Sigmoid colon (tissue), 7 donors: ENCODE data around the gene ANGEL2. TPM values are rescaled to one million over a fixed set of nuclear protein-coding genes. Genes with fewer than 3 reads are reported as not detected.
"Not testable (repeated sequence)": the region's sequence is repeated elsewhere in the genome, so short reads cannot be mapped to it uniquely, and the experiment has no call there.

Source experiments
- DNase-seq: peaks from one replicate; pipeline ENCODE4 v3.0.0-alpha.2; 2019
- H3K27ac ChIP-seq, 4 donors: fragments of 200-600 bp; sonication (generic); one replicate each; pipeline ENCODE4 v1.5.1; 2016 to 2019; ENCODE audit warnings: mild to moderate bottlenecking in 1 of 4
- H3K27me3 ChIP-seq, 3 donors: fragments of 200-600 bp; sonication (generic); one replicate each; pipeline ENCODE4 v1.5.1; 2019; ENCODE audit warnings: mild to moderate bottlenecking in 1 of 3
- H3K36me3 ChIP-seq, 4 donors: fragments of 200-600 bp; sonication (generic); one replicate each; pipeline ENCODE4 v1.5.1; 2016 to 2019
- H3K4me1 ChIP-seq, 4 donors: fragments of 200-600 bp; sonication (generic); one replicate each; pipeline ENCODE4 v1.5.1; 2017 to 2019
- H3K4me3 ChIP-seq, 4 donors: fragments of 200-600 bp; sonication (generic); one replicate each; pipeline ENCODE4 v1.5.1; 2017 to 2019; ENCODE audit warnings: mild to moderate bottlenecking in 2 of 4, moderate library complexity in 1 of 4
- H3K9me3 ChIP-seq, 4 donors: fragments of 200-600 bp in 3 of 4; sonication (generic) in 3 of 4; one replicate each; pipeline versions ENCODE4 v1.5.1 to v1.6.1; 2013 to 2019
- EP300 ChIP-seq, 4 donors: sonication (generic); formaldehyde crosslinking; IDR thresholded peaks; one replicate each; pipeline ENCODE4 v1.6.1; 2017; ENCODE audit warnings: antibody characterized with exemption in 4 of 4
- POLR2A ChIP-seq, 2 donors: fragments of 450-650 bp; IDR thresholded peaks; one replicate each; pipeline ENCODE4 v1.6.1; 2016; ENCODE audit warnings: antibody characterized with exemption in 2 of 2, mild to moderate bottlenecking in 2 of 2, moderate library complexity in 2 of 2
- POLR2AphosphoS5 ChIP-seq, 4 donors: sonication (generic); formaldehyde crosslinking; IDR thresholded peaks; one replicate each; pipeline ENCODE4 v1.6.1; 2017; ENCODE audit warnings: antibody characterized with exemption in 4 of 4
- WGBS, 2 donors: extraction: QIAGEN DNeasy Blood & Tissue Kit; methylation state at CpG; one replicate each; pipeline ENCODE4 v1.1.7; 2013; 5-methylcytosine and 5-hydroxymethylcytosine counted together
- intact Hi-C: fragments of 100-400 bp; cut with DNase I; formaldehyde crosslinking; loops from one replicate; pipeline ENCODE4 v1.15.1; 2023
- polyA plus RNA-seq, 3 donors: library from polyadenylated mRNA; stranded (reverse); fragments of 200-250 nt; gene quantifications; one replicate each; pipeline ENCODE4 v1.2.3, GENCODE V29; 2013
- total RNA-seq, 4 donors: library from RNA; depleted of rRNA; stranded (reverse); fragments of >200 nt; gene quantifications; one replicate each; pipeline ENCODE4 v1.1.0, GENCODE V29; 2016
- TF ChIP-seq, protein P1 (sequence below), 4 experiments: fragments of 450-650 bp in 3 of 4; fragments of 200-600 bp in 1 of 4; IDR thresholded peaks; one replicate each; pipeline ENCODE4 v1.5.1; 2016 to 2019; ENCODE audit warnings: antibody characterized with exemption in 4 of 4, mild to moderate bottlenecking in 3 of 4, moderate library complexity in 2 of 4
- donor health status: healthy with polysubstance abuse.
- donor health status: Bipolar disorder and iron deficiency.
- donor health status: healthy.

ANGEL2 gene
- total and polyA plus RNA-seq, 7 donors = 10.8 to 57.8 (median 37.9) TPM

DNA sequence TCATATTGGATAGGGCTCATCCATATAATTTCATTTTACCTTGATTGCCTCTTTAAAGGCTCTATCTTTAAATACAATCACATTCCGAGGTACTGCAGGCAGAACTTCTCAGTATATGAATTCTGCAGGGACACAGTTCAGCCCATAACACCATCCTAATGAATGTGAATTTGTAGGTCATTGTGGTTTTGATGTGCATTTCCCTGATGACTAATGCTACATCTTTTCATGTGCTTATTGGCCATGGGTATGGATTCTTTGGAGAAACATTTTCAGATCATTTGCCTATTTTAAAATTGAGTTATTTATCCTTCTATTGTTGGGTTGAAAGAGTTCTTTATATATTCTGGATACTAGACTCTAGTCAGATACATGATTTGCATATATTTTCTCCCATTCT, 25.8 kb upstream of the ANGEL2 start:
- no peaks in the 10 kb centered on the region for H3K4me1 ChIP-seq
- H3K27ac ChIP-seq = no peak overlapping the region
- no peak for DNase-seq
- H3K4me3 ChIP-seq = no peak overlapping the region
- no peaks in the 10 kb centered on the region for H3K36me3 ChIP-seq
- WGBS, 2 donors = 56 to 91% methylated on average over 1 of the region's 1 CpG
- peaks cover 0 to 16% (median 0%) of the 10 kb centered on the region in 3 donors for H3K27me3 ChIP-seq
- no peaks in the 10 kb centered on the region for H3K9me3 ChIP-seq
- intact Hi-C loops = no loop called here
- TF ChIP-seq POLR2A (IDR thresholded peaks at IDR 0.05) (no peak), POLR2AphosphoS5 (IDR thresholded peaks at IDR 0.05) (no peak), EP300 (IDR thresholded peaks at IDR 0.05) (no peak)
- TF ChIP-seq, protein P1, sequence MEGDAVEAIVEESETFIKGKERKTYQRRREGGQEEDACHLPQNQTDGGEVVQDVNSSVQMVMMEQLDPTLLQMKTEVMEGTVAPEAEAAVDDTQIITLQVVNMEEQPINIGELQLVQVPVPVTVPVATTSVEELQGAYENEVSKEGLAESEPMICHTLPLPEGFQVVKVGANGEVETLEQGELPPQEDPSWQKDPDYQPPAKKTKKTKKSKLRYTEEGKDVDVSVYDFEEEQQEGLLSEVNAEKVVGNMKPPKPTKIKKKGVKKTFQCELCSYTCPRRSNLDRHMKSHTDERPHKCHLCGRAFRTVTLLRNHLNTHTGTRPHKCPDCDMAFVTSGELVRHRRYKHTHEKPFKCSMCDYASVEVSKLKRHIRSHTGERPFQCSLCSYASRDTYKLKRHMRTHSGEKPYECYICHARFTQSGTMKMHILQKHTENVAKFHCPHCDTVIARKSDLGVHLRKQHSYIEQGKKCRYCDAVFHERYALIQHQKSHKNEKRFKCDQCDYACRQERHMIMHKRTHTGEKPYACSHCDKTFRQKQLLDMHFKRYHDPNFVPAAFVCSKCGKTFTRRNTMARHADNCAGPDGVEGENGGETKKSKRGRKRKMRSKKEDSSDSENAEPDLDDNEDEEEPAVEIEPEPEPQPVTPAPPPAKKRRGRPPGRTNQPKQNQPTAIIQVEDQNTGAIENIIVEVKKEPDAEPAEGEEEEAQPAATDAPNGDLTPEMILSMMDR (IDR thresholded peaks at IDR 0.05) = no peak

DNA sequence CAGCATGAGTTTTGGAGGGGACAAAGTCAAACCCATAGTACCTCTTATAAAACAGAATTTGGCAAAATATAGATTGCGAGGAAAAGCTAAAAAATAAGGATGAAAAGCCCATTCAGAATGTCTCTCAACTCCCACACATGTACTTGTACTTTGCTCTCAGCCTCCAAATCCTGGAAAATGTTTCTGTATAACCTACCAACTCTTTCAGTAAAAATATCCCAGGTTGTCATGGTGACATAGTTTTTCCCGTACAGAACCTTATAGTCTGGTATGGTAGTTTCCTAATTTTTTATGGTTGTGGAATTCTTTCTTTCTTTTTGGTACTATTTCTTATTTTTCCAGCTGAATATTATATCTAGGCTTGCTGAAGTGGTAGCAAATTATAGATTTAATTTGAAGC, 19.9 kb upstream of the ANGEL2 start:
- 78 to 88% methylated on average over 2 of the region's 2 CpGs for WGBS, 2 donors

DNA sequence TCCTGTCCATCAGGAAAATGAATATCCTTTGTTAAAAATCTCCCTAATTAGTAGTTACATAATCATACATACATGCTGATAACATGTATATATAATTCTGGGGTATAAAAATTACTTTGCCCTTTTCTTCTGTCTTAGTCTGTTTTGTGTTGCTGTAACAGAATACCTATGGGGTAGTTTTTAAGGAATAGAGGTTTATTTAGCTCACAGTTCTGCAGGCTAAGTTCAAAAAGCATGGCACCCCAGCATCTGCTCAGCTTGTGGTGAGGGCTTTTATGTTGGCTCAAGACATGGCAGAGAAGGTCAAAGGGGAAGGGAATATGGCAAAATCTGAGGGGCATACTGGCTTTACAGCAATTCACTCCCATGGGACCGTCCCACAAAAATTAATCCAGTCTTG, 19.0 kb upstream of the ANGEL2 start:
- H3K4me3 ChIP-seq = no peak overlapping the region
- no peak overlapping the region for H3K27ac ChIP-seq
- H3K9me3 ChIP-seq = no peaks in the 10 kb centered on the region
- WGBS, 2 donors = 87 to 95% methylated on average over 1 of the region's 1 CpG
- no peak for DNase-seq
- no peaks in the 10 kb centered on the region for H3K4me1 ChIP-seq
- TF ChIP-seq POLR2AphosphoS5 (IDR thresholded peaks at IDR 0.05) = no peak
- TF ChIP-seq, protein P1 (IDR thresholded peaks at IDR 0.05) = no peak
- TF ChIP-seq EP300 (IDR thresholded peaks at IDR 0.05) = no peak
- no peak for TF ChIP-seq POLR2A (IDR thresholded peaks at IDR 0.05)
- H3K36me3 ChIP-seq = no peaks in the 10 kb centered on the region
- peaks cover 0 to 8% (median 0%) of the 10 kb centered on the region in 3 donors for H3K27me3 ChIP-seq
- intact Hi-C loops = no loop called here

More for the DNA sequence above, 19.9 kb upstream of the ANGEL2 start:
- H3K36me3 ChIP-seq = no peaks in the 10 kb centered on the region
- no peak for TF ChIP-seq EP300 (IDR thresholded peaks at IDR 0.05)
- no peak for TF ChIP-seq POLR2A (IDR thresholded peaks at IDR 0.05)
- TF ChIP-seq, protein P1 (IDR thresholded peaks at IDR 0.05) = no peak
- TF ChIP-seq POLR2AphosphoS5 (IDR thresholded peaks at IDR 0.05) = no peak
- no peaks in the 10 kb centered on the region for H3K9me3 ChIP-seq
- intact Hi-C loops = no loop called here
- H3K27me3 ChIP-seq = peaks cover 0 to 8% (median 0%) of the 10 kb centered on the region in 3 donors
- H3K4me1 ChIP-seq = no peaks in the 10 kb centered on the region
- H3K27ac ChIP-seq = no peak overlapping the region
- no peak overlapping the region for H3K4me3 ChIP-seq
- DNase-seq = no peak

DNA sequence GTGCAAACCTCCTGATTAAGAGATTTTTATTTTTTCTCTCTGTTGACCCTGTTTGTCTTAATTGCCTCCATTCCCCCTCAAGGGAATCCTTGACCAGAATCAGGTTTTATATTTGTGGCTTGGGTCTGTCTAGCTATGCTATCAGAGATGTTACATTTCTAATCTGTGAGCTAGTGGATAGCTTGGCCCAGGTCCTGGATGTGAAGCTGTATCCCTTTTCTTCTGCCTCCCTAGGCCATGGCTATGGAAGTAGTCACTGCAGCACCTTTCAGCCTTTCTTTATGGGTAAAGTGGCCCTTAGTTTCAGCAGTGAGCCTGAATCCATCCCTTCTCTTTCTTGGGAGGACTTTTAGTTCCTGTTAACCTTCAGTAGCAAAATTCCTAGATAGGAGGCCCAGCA, 17.0 kb upstream of the ANGEL2 start:
- Histone ChIP-seq H3K27ac (no peak overlapping the region), H3K36me3 (no peaks in the 10 kb centered on the region), H3K9me3 (no peaks in the 10 kb centered on the region), H3K4me3 (no peak overlapping the region), H3K4me1 (no peaks in the 10 kb centered on the region), H3K27me3 (peaks cover 0 to 8% (median 0%) of the 10 kb centered on the region in 3 donors)
- TF ChIP-seq, protein P1 (IDR thresholded peaks at IDR 0.05) = no peak
- TF ChIP-seq POLR2A (IDR thresholded peaks at IDR 0.05) (no peak), EP300 (IDR thresholded peaks at IDR 0.05) (no peak), POLR2AphosphoS5 (IDR thresholded peaks at IDR 0.05) (no peak)
- intact Hi-C loops = no loop called here
- no peak for DNase-seq

- H3K36me3 ChIP-seq, intact Hi-C loops, H3K4me3 ChIP-seq, H3K4me1 ChIP-seq, H3K27ac ChIP-seq, H3K27me3 ChIP-seq, H3K9me3 ChIP-seq, DNase-seq: not testable (repeated sequence)
- WGBS, 2 donors = 89 to 95% methylated on average over 3 of the region's 3 CpGs
Observed at GRCh38 chr1:213027024-213027423, 11.4 kb upstream of the ANGEL2 start.
